ENCODE measurements around the gene PRKG1.

PRKG1 gene

DNA sequence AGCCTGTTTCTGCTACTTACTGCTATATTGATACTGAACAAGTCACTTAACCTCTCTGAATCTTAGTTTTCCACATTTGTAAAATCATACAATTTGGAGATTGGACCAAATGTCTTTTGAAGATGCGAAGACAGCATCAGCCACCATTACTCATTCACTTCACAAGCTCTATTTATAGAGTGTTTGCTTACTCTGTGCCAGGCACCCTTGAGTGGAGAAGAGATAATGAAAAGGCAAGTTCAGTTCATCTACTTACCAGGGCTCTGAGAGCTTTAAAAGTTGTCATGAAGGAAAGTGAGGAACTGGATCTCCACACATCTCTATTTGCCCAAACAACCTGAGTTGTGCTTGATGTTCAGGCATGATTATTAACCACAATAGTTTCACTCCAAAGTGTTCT lies 347.6 kb downstream of the PRKG1 start:
- no peak for DNase-seq (ENCODE audit: low read depth in 1 of 2, low spot score in 1 of 2)
- TF ChIP-seq, protein P1, sequence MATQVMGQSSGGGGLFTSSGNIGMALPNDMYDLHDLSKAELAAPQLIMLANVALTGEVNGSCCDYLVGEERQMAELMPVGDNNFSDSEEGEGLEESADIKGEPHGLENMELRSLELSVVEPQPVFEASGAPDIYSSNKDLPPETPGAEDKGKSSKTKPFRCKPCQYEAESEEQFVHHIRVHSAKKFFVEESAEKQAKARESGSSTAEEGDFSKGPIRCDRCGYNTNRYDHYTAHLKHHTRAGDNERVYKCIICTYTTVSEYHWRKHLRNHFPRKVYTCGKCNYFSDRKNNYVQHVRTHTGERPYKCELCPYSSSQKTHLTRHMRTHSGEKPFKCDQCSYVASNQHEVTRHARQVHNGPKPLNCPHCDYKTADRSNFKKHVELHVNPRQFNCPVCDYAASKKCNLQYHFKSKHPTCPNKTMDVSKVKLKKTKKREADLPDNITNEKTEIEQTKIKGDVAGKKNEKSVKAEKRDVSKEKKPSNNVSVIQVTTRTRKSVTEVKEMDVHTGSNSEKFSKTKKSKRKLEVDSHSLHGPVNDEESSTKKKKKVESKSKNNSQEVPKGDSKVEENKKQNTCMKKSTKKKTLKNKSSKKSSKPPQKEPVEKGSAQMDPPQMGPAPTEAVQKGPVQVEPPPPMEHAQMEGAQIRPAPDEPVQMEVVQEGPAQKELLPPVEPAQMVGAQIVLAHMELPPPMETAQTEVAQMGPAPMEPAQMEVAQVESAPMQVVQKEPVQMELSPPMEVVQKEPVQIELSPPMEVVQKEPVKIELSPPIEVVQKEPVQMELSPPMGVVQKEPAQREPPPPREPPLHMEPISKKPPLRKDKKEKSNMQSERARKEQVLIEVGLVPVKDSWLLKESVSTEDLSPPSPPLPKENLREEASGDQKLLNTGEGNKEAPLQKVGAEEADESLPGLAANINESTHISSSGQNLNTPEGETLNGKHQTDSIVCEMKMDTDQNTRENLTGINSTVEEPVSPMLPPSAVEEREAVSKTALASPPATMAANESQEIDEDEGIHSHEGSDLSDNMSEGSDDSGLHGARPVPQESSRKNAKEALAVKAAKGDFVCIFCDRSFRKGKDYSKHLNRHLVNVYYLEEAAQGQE (IDR thresholded peaks at IDR 0.05; ENCODE audit: insufficient replicate concordance, low read depth) = no peak
- TF ChIP-seq, protein P2, sequence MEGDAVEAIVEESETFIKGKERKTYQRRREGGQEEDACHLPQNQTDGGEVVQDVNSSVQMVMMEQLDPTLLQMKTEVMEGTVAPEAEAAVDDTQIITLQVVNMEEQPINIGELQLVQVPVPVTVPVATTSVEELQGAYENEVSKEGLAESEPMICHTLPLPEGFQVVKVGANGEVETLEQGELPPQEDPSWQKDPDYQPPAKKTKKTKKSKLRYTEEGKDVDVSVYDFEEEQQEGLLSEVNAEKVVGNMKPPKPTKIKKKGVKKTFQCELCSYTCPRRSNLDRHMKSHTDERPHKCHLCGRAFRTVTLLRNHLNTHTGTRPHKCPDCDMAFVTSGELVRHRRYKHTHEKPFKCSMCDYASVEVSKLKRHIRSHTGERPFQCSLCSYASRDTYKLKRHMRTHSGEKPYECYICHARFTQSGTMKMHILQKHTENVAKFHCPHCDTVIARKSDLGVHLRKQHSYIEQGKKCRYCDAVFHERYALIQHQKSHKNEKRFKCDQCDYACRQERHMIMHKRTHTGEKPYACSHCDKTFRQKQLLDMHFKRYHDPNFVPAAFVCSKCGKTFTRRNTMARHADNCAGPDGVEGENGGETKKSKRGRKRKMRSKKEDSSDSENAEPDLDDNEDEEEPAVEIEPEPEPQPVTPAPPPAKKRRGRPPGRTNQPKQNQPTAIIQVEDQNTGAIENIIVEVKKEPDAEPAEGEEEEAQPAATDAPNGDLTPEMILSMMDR (IDR thresholded peaks at IDR 0.05; ENCODE audit: insufficient read depth, low read length) = no peak
- no peak for TF ChIP-seq POLR2AphosphoS5 (IDR thresholded peaks at IDR 0.05; ENCODE audit: low read depth)
- no peak for TF ChIP-seq SPI1 (IDR thresholded peaks at IDR 0.05; ENCODE audit: borderline replicate concordance, low read depth)
- no peak for TF ChIP-seq GABPA (IDR thresholded peaks at IDR 0.05; ENCODE audit: low read depth)
- Histone ChIP-seq H3K27ac (replicated peaks) (no peak overlapping the region), H3K4me3 (replicated peaks; ENCODE audit: insufficient read depth, low read length) (no peak overlapping the region), H3K27me3 (ENCODE audit: insufficient read depth, poor library complexity, severe bottlenecking) (no peaks in the 10 kb centered on the region)

DNA sequence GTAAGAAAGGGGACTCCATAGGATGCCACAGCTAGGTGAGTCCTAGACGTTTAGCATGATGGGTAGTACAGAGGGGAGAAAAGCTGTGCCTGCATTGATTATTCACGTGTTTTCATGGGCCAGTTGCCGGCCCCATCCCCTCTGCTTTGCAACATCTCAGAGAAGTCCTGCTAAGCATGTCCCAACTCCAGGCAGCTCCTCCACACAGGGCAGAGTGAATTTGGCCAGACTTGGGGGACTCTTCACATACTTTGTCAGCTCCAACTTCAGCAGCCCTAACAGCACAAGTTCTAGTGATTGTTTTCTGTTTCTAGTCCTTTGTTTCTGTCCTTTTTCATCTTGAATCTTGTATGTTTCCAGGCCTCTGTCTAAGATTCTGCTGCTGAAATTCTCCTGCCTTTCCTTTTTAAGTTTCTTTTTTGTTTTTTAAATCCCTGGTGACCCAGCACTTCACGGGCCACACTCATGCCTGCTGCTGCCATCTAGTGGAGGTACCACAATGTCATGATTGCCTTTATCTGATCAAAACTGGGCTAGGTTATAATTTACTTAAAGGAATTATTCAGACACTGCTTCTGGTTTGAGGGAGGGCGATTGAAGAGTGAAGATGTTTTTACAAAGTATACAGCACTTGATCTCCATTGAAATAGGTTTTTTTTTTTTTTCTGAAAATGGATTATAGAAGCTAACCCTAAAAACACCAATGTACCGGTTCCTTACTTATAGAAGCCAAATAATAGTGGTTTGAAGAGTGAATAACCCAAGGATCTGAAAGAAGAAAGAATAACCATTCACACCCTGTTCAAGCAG lies 348.2 kb downstream of the PRKG1 start:
- TF ChIP-seq, protein P2 (IDR thresholded peaks at IDR 0.05; ENCODE audit: insufficient read depth, low read length) = peak; percentile 2
- no peak for TF ChIP-seq GABPA (IDR thresholded peaks at IDR 0.05; ENCODE audit: low read depth)
- peak in 1 of 2 experiments; percentile 2 for DNase-seq (ENCODE audit: low read depth in 1 of 2, low spot score in 1 of 2)
- H3K4me3 ChIP-seq (replicated peaks; ENCODE audit: insufficient read depth, low read length) = no peak overlapping the region

DNA sequence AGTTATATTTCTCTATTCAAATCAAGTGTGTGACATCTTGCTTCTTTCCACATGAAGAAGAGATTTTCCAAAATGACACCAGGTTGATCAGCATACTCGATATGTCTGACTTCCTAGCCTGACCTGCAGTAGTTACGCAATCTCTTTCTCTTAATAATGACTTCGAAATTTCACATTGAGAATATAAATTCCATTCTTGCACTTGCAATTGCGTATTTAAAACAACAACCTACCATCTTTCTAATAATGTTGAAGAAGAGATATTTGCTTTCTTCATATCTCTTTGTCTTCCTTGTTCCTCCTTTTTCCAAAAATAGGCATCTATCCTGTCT lies 348.8 kb downstream of the PRKG1 start:
- no peak for DNase-seq (ENCODE audit: low read depth in 1 of 2, low spot score in 1 of 2)
- no peak overlapping the region for H3K4me3 ChIP-seq (replicated peaks; ENCODE audit: insufficient read depth, low read length)
- TF ChIP-seq SPI1 (IDR thresholded peaks at IDR 0.05; ENCODE audit: borderline replicate concordance, low read depth) (no peak), POLR2AphosphoS5 (IDR thresholded peaks at IDR 0.05; ENCODE audit: low read depth) (no peak), GABPA (IDR thresholded peaks at IDR 0.05; ENCODE audit: low read depth) (no peak)
- TF ChIP-seq, protein P1 (IDR thresholded peaks at IDR 0.05; ENCODE audit: insufficient replicate concordance, low read depth) = no peak
- TF ChIP-seq, protein P2 (IDR thresholded peaks at IDR 0.05; ENCODE audit: insufficient read depth, low read length) = no peak
- no peak overlapping the region for H3K27ac ChIP-seq (replicated peaks)
- H3K27me3 ChIP-seq (ENCODE audit: insufficient read depth, poor library complexity, severe bottlenecking) = no peaks in the 10 kb centered on the region

More for the DNA sequence above, 348.2 kb downstream of the PRKG1 start:
- no peaks in the 10 kb centered on the region for H3K27me3 ChIP-seq (ENCODE audit: insufficient read depth, poor library complexity, severe bottlenecking)
- H3K27ac ChIP-seq (replicated peaks) = no peak overlapping the region

DNA sequence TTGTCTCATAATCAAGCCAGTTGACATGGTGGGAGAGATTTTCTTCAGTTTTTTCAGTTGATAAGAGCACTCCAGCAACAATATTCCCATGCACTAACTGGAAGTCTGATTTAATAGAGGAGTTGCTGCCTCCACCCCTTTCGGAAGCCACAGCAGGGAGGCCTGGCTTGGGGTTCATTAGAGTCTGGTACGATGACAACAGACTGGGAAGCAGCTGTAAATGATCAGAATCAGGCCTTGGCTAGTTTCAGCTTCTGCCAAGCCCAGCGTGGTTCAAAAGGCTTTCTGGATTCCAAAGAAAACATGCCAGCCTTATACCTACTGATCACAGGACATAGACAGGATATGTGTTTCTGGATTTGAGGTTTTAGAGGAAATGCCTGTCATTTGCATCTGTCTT lies 351.1 kb downstream of the PRKG1 start:
- no peak for DNase-seq (ENCODE audit: low read depth in 1 of 2, low spot score in 1 of 2)
- Histone ChIP-seq H3K4me3 (replicated peaks; ENCODE audit: insufficient read depth, low read length) (no peak overlapping the region), H3K27ac (replicated peaks) (no peak overlapping the region), H3K27me3 (ENCODE audit: insufficient read depth, poor library complexity, severe bottlenecking) (no peaks in the 10 kb centered on the region)
- TF ChIP-seq, protein P1 (IDR thresholded peaks at IDR 0.05; ENCODE audit: insufficient replicate concordance, low read depth) = no peak
- TF ChIP-seq, protein P2 (IDR thresholded peaks at IDR 0.05; ENCODE audit: insufficient read depth, low read length) = no peak
- TF ChIP-seq SPI1 (IDR thresholded peaks at IDR 0.05; ENCODE audit: borderline replicate concordance, low read depth) (no peak), POLR2AphosphoS5 (IDR thresholded peaks at IDR 0.05; ENCODE audit: low read depth) (no peak), GABPA (IDR thresholded peaks at IDR 0.05; ENCODE audit: low read depth) (no peak)

Data from HL-60 (cell line).